WERI-Rb-1 (cell line): ENCODE data around the gene CLIC6.

Source experiments
- DNase-seq: peaks from one replicate; pipeline ENCODE4 v3.0.0-alpha.2; 2020
- H3K27ac ChIP-seq: fragments of 250-450 bp; sonication (Bioruptor Pico); 2 replicates; pipeline ENCODE4 v1.5.1; 2020; ENCODE audit warnings: mild to moderate bottlenecking, moderate library complexity
- H3K27me3 ChIP-seq: fragments of 250-450 bp; sonication (Bioruptor Pico); 2 replicates; pipeline ENCODE4 v1.5.1; 2021; ENCODE audit warnings: mild to moderate bottlenecking, low read depth, moderate library complexity; ENCODE audit not compliant: insufficient read depth, severe bottlenecking
- H3K36me3 ChIP-seq: fragments of 250-450 bp; sonication (Bioruptor Pico); 2 replicates; pipeline ENCODE4 v1.5.1; 2020; ENCODE audit warnings: mild to moderate bottlenecking, moderate library complexity
- H3K4me3 ChIP-seq: 2 replicates; pipeline ENCODE4 v1.5.1; 2011; ENCODE audit warnings: low read depth, mild to moderate bottlenecking, control low read depth, low read length
- H3K9me3 ChIP-seq: fragments of 250-450 bp; sonication (Bioruptor Pico); 2 replicates; pipeline ENCODE4 v1.5.1; 2021; ENCODE audit warnings: mild to moderate bottlenecking, moderate library complexity; ENCODE audit not compliant: severe bottlenecking
- CTCF ChIP-seq: IDR thresholded peaks from 2 replicates; pipeline ENCODE4 v1.5.1; 2011; ENCODE audit warnings: low read depth, mild to moderate bottlenecking, control low read depth, inconsistent platforms, low read length

Gene CLIC6

GRCh38 chr21:34648739-34649297, 20.0 kb upstream of the CLIC6 start:
- DNase-seq = no peak
- H3K4me3 ChIP-seq = no peak overlapping the region
- peaks cover 96% of the 10 kb centered on the region for H3K27me3 ChIP-seq
- H3K9me3 ChIP-seq = peaks cover 30% of the 10 kb centered on the region
- H3K36me3 ChIP-seq = no peaks in the 10 kb centered on the region
- no peak for TF ChIP-seq CTCF
- H3K27ac ChIP-seq = no peak overlapping the region

- H3K27ac ChIP-seq = no peak overlapping the region
- DNase-seq = no peak
- peaks cover 33% of the 10 kb centered on the region for H3K9me3 ChIP-seq
- no peaks in the 10 kb centered on the region for H3K36me3 ChIP-seq
- TF ChIP-seq CTCF = no peak
- no peak overlapping the region for H3K4me3 ChIP-seq
- H3K27me3 ChIP-seq = peaks cover 99% of the 10 kb centered on the region
Measured at GRCh38 chr21:34649400-34649799, 19.4 kb upstream of the CLIC6 start.

GRCh38 chr21:34650861-34651431, 17.8 kb upstream of the CLIC6 start:
- H3K9me3 ChIP-seq = peaks cover 26% of the 10 kb centered on the region
- H3K36me3 ChIP-seq = no peaks in the 10 kb centered on the region
- no peak overlapping the region for H3K27ac ChIP-seq
- peaks cover 96% of the 10 kb centered on the region for H3K27me3 ChIP-seq
- no peak for DNase-seq
- no peak overlapping the region for H3K4me3 ChIP-seq
- TF ChIP-seq CTCF = no peak

- DNase-seq = no peak
- Histone ChIP-seq H3K9me3 (peaks cover 24% of the 10 kb centered on the region), H3K27me3 (peaks cover 94% of the 10 kb centered on the region), H3K36me3 (no peaks in the 10 kb centered on the region), H3K27ac (no peak overlapping the region), H3K4me3 (no peak overlapping the region)
- no peak for TF ChIP-seq CTCF
Measured at GRCh38 chr21:34651642-34652041, 17.2 kb upstream of the CLIC6 start.

- no peak for DNase-seq
- Histone ChIP-seq H3K4me3 (no peak overlapping the region), H3K27ac (no peak overlapping the region), H3K36me3 (no peaks in the 10 kb centered on the region), H3K27me3 (peaks cover 94% of the 10 kb centered on the region), H3K9me3 (peaks cover 22% of the 10 kb centered on the region)
- no peak for TF ChIP-seq CTCF
Measured at GRCh38 chr21:34653522-34653921, 15.3 kb upstream of the CLIC6 start.

GRCh38 chr21:34661848-34662247, 6.9 kb upstream of the CLIC6 start:
- H3K36me3 ChIP-seq = no peaks in the 10 kb centered on the region
- H3K9me3 ChIP-seq = peaks cover 8% of the 10 kb centered on the region
- H3K27ac ChIP-seq = no peak overlapping the region
- TF ChIP-seq CTCF = no peak
- H3K27me3 ChIP-seq = peaks cover 85% of the 10 kb centered on the region
- no peak overlapping the region for H3K4me3 ChIP-seq
- no peak for DNase-seq
